Activated CD8-positive, alpha-beta memory T cell treated with anti-CD3 and anti-CD28 coated beads for 4 hours (primary cell): ENCODE measurements around the gene AGER.
"Not testable (repeated sequence)": the region's sequence is repeated elsewhere in the genome, so short reads cannot be mapped to it uniquely, and the experiment has no call there.

Source experiments
- DNase-seq, 2 donors: peaks; one replicate each; pipeline ENCODE4 v3.0.0-alpha.2; 2020; ENCODE audit warnings: low read depth in 2 of 2

Gene AGER

DNA sequence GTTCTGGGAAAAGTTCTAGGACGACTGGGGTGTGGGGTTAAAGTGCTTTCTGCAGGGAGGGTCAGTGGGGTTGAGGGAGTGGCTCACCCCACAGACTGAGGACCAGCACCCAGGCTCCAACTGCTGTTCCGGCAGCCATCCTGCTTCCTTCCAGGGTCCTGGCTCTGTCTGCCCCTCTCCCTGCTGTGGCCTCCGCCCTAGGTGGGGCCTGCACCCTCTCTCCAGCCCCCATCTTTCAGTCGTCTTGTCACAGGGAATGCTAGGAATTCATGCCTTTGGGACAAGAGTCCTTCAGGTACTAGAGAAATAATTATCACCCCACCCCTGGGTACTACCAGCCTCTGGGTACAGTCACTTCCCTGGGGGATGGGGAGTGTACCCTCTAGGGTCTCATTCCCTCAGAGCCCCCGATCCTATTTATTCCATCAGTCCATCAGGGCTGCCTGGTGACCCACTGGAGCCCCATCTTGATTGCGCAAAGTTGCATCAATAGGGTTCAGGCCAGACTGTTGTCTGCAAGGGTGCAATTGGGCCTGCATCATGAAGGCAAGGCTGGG is at the start of gene AGER:
Gene AGER, minus strand, starts transcription at position 170 of the 557 bp plus-strand sequence. Its CDS starts 31 bp downstream, at position 139.
- no peak for DNase-seq

GRCh38 chr6:32226434-32226833 is 42.4 kb upstream of the AGER start:
- no peak for DNase-seq

- DNase-seq, result no peak
These were observed 40.6 kb upstream of the AGER start for GRCh38 chr6:32224696-32225095.

DNA sequence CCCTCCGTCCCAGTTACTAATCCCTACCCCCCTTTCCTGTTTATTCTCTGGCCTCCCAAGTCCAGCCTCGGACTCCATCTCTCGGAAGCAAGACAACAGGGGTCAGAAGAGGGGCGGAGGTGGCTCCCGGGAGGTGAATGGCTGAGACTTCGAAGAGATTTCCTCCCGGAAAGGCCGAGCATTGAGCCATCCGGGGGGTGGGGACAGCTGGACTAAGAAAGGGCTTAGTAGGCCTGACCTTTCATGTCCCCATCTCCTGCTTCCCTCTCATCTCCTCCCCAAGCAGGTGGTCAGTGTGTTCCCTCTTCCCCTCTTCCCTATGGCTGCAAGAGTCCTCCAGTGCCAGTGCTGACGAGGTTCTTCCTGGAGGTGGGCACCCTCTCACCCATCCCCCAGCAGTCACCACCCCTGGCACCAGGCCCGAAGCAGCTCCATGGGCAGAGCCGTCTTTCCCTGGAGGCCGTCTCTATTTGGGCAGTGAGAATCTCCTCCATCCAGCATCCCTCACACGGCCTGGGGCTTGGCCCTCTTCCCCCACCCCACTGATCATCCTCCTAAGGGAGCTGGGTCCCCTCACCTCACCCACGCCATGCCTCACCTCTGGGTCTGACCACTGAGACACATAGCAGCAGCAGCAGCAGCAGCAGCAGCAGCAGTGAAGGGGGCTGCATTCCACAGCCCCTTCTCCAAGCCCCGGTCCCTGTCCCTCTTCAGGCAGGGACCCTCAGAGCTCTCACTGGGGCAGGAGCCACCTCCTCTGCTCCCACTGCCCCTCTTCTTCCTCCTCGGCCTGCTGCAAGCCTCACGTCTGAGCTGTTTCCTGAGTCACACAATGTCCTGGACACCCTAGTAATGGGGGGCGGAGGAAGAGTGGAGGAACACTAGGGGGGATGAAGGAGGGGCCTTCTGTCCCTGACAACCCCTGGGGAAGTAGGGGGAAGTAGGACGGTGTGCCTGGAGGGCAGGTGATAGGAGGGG is 39.5 kb upstream of the AGER start, which contains the start of gene NOTCH4:
Gene NOTCH4, minus strand, starts transcription at position 810 of the 978 bp plus-strand sequence. Its CDS starts 139 bp downstream, at position 671.
- DNase-seq, result no peak

DNA sequence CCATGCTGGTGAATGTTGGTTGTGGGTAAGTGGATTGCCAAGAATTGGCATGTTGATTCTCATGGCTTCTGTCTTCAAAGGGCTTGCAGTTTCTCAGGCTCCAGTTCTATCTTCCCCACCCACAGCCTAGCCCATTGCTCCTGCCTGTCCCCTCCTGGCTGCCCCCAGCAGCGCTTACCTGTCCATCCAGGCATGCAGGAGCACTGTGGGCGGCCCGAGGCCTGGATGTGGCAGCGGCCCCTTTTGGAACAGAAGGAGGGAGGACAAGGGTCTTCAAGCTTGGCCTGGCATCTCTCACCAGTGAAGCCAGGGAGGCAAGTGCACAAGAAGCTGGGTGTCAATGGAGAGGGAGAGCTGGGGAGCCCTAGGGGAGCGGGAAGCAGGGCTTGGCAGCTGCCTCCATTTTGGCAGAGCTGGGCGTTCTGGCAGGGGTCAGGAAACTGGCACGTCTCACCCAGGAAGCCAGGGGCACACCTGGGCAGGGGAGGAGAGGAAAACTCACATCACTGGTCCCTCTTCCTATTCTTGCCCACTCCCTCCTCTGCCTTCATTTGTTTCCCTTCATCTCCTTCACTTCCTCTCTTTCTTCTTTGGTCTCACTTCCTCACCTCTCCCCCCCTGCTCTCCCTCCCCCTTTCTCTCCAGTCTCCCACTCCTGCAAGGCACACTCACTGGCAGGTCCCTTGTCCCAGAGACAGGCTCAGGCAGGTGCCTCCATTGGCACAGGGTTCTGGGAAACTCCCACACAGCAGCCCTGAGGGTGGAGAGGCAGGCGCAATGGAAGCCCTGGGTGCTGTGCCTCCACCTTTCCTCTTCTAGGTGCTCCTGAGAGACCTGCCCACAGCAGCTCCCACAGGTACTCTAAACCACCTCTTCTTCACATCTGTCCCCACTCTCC is 38.5 kb upstream of the AGER start:
- DNase-seq, result no peak

DNA sequence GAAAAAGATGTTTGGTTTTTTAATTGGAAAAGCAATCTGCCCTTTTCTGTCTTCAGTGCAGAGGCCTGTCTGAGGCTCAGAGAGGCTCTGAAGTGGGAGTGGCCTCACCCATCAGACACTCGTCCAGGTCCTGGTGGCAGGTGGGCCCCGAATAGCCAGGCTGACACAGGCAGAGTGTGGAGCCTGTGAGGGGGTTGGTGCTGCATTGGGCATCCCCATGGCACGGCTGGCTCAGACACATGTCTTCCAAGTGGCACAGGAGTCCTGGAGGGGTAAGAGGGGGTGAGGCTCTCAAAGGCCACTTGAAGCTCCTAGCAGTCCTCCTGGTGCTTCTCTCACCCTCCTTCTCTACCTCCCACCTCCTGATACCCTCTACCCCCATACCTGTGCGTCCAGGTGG is 36.0 kb upstream of the AGER start:
- no peak for DNase-seq

GRCh38 chr6:32218167-32218566 is 34.1 kb upstream of the AGER start:
- DNase-seq, result no peak

DNA sequence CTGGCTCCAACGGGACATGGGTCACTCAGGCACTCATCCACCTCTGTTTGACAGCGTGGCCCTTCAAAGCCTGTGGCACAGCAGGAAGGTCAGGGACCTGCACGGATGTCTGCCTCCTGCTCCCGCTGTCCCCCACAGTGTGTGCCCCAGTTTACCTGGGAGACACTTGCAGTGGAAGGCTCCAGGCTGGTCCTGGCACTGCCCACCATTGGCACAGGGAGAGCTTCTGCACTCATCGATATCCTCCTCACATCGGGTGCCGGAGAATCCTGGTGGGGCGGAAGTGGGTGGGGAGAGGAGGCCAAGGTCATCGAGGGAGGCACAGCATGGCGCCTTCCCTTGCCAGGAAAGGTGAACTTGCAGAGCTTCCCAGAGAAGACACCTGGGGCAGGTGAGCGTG is 32.9 kb upstream of the AGER start:
- no peak for DNase-seq

DNA sequence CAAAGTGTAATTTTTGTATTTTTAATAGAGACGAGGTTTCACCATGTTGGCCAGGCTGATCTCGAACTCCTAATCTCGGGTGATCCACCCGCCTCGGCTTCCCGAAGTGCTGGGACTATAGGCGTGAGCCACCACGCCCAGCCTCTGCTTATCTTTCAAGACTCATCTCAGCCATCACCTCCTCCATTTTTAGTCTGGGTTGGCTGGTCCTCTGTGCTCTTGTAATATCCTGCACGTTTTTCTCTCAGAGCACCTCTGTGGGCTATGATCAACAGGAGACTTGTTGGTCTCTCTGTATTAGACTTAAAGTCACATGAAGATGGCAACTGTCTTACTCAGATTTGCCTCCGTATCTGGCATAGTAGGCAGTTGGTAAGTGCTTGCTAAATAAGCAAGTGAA is 32.2 kb upstream of the AGER start:
- DNase-seq, result no peak

GRCh38 chr6:32215617-32216016 is 31.6 kb upstream of the AGER start:
- no peak for DNase-seq

- no peak for DNase-seq
These were observed 30.1 kb upstream of the AGER start for GRCh38 chr6:32214126-32214525.

GRCh38 chr6:32213649-32214048 is 29.6 kb upstream of the AGER start:
- DNase-seq, result no peak

- no peak for DNase-seq
These were observed 28.2 kb upstream of the AGER start for GRCh38 chr6:32212076-32212760.

GRCh38 chr6:32211432-32211831 is 27.4 kb upstream of the AGER start:
- DNase-seq, result not testable (repeated sequence)

- DNase-seq, result no peak
These were observed 26.1 kb upstream of the AGER start for GRCh38 chr6:32210191-32210601.

DNA sequence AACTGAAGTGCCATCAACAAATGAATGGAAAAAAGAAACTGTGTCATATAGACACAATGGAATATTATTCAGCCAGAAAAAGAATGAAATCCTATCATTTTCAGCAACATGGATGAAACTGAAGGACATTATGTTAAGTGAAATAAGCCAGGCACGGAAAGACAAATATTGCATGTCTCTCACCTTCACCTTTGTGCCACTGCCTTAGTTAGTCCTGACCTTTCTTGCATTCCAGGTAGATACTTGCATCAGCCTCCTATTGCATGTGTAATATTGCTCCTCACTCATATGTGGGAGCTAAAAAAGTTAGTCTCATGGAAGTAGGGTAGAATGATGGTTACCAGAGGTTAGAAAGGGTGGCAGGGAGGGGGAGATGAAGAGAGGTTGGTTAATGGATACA is 24.9 kb upstream of the AGER start:
- DNase-seq, result no peak

DNA sequence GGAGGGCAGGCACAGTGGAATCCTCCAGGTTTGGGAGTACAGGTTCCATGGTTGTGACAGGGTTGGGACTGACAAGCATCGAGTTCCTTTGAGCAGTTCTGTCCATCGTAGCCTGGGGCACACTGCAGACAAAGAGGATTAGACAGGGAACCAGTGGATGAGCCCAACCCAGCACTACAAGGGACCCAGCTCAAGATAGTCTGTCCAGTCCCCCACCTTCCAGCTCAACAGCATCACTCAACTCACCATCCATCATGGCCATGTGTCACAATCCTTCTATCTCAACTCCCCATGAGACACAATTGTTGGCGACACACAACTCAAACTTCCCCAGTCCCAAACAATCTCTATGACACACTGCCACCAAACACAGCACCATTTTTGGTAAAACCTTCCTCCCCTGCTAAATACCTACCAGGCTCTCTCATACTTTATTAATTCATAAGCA is 20.2 kb upstream of the AGER start:
- no peak for DNase-seq

- DNase-seq, result no peak
These were observed 19.6 kb upstream of the AGER start for GRCh38 chr6:32203426-32204267.

DNA sequence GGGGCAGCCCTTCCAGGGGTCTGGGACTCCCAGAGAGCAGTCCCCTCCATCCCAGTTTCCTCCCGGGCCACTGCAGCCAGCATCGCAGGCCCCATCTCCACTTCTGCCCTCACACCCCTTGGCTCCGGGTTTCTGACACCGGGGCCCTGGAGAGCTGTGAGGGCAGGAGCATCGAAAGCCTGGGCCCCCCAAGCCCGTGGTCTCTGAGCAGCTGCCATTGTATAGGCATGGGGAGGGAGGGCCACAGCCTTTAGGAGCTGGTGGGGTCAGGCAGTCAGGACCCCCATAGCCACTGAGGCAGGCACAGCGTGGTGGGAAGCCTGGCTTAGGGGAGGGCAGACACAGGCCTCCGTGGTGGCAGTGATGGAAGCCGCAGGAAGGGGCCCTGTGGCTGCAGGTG is 18.1 kb upstream of the AGER start:
- no peak for DNase-seq

DNA sequence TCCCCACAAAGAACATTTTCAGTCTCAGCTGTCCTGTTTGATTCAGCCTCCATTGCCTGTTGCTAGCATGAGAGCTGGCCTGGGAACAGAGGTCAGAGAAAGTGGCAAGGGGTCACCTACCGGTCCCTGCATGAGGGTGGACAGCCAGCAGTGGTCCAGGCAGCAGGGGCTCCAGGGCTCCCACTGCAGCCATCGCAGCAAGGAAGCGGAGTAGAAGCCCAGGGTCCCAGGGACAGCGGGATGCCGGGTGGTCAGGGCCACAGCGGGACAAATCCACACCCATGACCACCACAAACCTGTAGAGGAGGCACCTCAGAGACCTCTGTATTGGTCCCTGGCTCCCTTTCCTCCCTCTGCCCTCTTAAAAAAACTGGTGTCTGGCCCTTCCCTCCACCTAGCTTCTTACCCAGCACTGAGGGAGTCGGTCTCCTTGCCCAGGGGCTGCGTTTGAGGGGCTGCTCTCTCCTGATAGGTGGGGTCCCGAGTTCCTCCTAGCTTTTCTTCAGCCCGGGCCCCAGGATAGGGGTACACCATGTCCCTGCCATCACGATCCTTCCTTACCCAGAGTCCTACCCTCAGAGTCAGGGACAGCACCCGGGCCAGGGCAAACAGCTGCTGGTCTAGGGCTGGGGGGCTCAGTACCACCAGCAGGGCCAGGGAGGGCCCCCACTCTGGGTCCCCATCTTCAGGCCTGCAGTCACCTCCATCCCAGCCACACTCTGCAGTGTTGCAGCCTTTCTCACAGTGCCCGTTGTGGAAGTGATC is 16.8 kb upstream of the AGER start:
- no peak for DNase-seq
